ENCODE results near the gene VPS13D.

DNA sequence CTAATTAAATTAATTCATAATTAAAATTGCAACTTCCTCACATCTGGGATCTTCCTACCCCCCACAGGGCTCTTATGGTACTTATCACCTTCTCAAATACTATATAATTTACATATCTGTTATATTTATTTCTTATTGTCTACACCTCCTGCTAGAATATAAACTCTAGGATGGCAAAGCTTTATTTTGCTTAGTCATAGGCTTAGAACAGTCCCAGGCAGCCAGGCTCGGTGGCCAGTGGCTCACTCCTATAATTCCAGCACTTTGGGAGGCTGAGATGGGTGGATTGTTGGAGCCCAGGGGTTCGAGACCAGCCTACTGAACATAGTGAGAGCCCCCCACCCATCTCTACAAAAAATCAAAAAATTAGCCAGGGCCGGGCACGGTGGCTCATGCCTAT, 10.0 kb upstream of the VPS13D start:
- TF ChIP-seq, protein P1, sequence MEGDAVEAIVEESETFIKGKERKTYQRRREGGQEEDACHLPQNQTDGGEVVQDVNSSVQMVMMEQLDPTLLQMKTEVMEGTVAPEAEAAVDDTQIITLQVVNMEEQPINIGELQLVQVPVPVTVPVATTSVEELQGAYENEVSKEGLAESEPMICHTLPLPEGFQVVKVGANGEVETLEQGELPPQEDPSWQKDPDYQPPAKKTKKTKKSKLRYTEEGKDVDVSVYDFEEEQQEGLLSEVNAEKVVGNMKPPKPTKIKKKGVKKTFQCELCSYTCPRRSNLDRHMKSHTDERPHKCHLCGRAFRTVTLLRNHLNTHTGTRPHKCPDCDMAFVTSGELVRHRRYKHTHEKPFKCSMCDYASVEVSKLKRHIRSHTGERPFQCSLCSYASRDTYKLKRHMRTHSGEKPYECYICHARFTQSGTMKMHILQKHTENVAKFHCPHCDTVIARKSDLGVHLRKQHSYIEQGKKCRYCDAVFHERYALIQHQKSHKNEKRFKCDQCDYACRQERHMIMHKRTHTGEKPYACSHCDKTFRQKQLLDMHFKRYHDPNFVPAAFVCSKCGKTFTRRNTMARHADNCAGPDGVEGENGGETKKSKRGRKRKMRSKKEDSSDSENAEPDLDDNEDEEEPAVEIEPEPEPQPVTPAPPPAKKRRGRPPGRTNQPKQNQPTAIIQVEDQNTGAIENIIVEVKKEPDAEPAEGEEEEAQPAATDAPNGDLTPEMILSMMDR (IDR thresholded peaks at IDR 0.05; ENCODE audit: low read depth, low read length) = no peak
- no peak for TF ChIP-seq MAX (IDR thresholded peaks at IDR 0.05; ENCODE audit: low read depth, low read length)
- TF ChIP-seq POLR2A (IDR thresholded peaks at IDR 0.05; ENCODE audit: extremely low read depth, insufficient read length) = no peak
